ENCODE data around the gene ALPL.
A peak's percentile ranks its signal among the peaks of the same experiment; 100 is the strongest.

Gene ALPL

GRCh38 chr1:21604208-21604957 lies 95.2 kb downstream of the ALPL start:
- no peak for DNase-seq

- DNase-seq = no peak
Measured at GRCh38 chr1:21605012-21605715, 95.9 kb downstream of the ALPL start.

GRCh38 chr1:21605964-21606705 lies 96.9 kb downstream of the ALPL start:
- no peak for DNase-seq

- peak; percentile 3 for DNase-seq
Measured at GRCh38 chr1:21607549-21608529, 98.6 kb downstream of the ALPL start.

- DNase-seq = no peak
Measured at GRCh38 chr1:21608798-21609197, 99.6 kb downstream of the ALPL start.

GRCh38 chr1:21610027-21610426 lies 100.8 kb downstream of the ALPL start:
- no peak for DNase-seq

GRCh38 chr1:21610989-21611785 lies 102.0 kb downstream of the ALPL start:
- DNase-seq = no peak

GRCh38 chr1:21612057-21612456 lies 102.8 kb downstream of the ALPL start:
- no peak for DNase-seq

GRCh38 chr1:21613072-21613867 lies 104.0 kb downstream of the ALPL start:
- DNase-seq = no peak

GRCh38 chr1:21614419-21615115 lies 105.3 kb downstream of the ALPL start:
- DNase-seq = no peak

- no peak for DNase-seq
Measured at GRCh38 chr1:21616372-21616771, 107.1 kb downstream of the ALPL start.

GRCh38 chr1:21617126-21617738 lies 108.0 kb downstream of the ALPL start:
- no peak for DNase-seq

- no peak for DNase-seq
Measured at GRCh38 chr1:21618059-21618458, 108.8 kb downstream of the ALPL start.

- DNase-seq = no peak
Measured at GRCh38 chr1:21618561-21619374, 109.5 kb downstream of the ALPL start.

GRCh38 chr1:21619375-21619947 lies 110.2 kb downstream of the ALPL start:
- DNase-seq = no peak

GRCh38 chr1:21620011-21620410 lies 110.8 kb downstream of the ALPL start:
- DNase-seq = no peak

- DNase-seq = no peak
Measured at GRCh38 chr1:21620496-21620895, 111.3 kb downstream of the ALPL start.

GRCh38 chr1:21621051-21621450 lies 111.8 kb downstream of the ALPL start:
- DNase-seq = no peak
